ENCODE data around the gene ASCL5.

ASCL5 gene

GRCh38 chr1:201153474-201154388 is 26.7 kb upstream of the ASCL5 start:
- peak; percentile 81 for DNase-seq

DNA sequence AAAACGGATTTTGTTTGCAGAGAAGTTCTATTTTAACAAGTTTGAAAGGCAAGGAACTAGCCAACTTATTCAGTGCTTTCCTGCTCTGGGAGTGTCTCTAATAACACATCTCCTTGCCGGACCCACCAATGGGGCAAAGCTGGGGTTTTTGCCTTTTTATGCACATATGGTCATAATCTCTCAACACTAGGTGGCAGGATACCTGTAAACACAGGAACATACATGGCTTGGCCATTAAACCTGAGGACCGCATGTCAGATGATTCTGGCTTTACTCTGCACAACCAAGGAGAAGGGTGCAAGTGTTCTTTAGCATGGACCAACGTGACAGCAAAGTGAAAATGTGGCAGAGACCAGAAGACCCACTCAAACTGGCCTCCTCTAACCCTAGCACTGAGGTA is 22.4 kb upstream of the ASCL5 start:
- peak; percentile 57 for DNase-seq

- DNase-seq: no peak
Observed at GRCh38 chr1:201147396-201148015, 20.5 kb upstream of the ASCL5 start.

DNA sequence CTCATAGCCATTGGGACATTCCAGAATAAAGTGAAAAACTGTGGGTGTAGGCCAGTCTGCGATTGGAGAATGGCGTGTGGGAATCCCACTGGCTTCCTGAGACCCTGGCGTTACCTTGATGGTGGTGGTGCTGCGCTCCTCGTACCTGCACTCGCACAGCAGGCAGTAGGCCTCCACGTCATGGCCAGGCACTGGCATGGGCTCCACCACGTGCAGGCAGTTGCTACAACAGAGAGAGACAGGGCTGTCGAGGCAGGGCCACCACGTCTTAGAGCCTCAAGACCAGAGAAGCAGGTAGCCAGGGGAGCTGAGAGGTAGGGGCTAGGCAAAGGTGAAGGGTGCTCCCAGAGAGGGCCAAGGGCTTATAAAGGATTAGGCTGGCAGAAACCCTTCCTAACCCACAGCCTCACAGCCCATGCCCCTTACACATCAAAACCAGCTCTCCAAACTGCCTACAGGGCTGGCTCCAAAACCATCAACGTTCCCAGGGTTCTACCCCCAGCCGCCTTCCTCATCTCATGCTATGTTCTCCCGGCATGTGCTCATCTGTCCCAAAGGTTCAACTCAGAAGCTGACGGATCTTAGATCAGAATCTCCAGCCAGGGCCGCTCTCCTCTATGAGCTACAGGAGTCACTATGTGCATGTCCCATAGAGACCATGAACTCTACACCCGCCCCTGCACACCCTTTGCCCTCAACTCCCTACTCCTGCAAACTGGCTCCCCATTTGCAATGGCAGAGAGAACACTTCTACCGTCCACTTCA is 19.8 kb upstream of the ASCL5 start:
- DNase-seq: no peak

- no peak for DNase-seq
Observed at GRCh38 chr1:201145816-201146215, 18.8 kb upstream of the ASCL5 start.

DNA sequence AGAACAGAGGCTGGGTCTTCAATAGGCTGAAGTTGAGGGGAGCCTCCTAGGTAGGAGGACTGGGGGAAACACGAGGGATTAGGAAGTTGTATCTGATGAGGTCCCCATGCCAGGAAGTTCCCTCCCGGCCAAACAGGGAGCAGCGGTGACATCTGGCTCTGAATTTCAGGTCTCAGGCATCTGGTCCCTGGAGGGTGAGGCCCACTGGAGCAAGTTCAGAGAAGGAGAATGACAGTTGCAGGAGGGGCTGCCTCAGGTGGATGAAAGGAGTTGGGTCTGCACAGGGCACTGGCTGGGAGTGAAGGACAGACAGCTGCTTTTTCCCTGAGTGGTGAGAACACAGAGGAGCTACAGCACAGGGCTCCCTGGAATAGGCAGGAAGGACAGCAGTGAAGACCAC is 18.1 kb upstream of the ASCL5 start:
- DNase-seq: no peak

DNA sequence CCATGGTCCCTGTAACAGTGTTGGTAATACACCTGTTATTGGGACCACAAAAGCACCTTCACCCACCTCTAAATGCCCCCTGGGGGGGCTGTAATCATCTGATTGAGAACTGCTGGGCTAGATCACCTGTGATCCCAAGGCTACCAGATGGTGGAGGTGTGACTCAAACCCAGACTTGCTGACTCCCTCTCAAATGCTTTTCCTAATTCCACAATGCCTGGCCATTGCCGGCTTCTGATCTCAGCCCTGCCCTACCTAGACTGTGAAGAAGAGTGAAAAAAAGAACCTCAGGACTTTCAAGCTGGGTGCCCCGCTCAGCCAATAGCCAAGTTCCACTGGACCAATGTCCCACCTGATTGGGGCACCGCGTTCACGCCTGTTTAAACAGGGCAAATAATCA is 17.7 kb upstream of the ASCL5 start:
- no peak for DNase-seq

GRCh38 chr1:201143726-201144635 is 17.0 kb upstream of the ASCL5 start:
- no peak for DNase-seq

- DNase-seq: no peak
Observed at GRCh38 chr1:201142849-201143725, 16.1 kb upstream of the ASCL5 start.

- DNase-seq: no peak
Observed at GRCh38 chr1:201142011-201142848, 15.2 kb upstream of the ASCL5 start.

GRCh38 chr1:201141418-201141817 is 14.4 kb upstream of the ASCL5 start:
- DNase-seq: no peak

DNA sequence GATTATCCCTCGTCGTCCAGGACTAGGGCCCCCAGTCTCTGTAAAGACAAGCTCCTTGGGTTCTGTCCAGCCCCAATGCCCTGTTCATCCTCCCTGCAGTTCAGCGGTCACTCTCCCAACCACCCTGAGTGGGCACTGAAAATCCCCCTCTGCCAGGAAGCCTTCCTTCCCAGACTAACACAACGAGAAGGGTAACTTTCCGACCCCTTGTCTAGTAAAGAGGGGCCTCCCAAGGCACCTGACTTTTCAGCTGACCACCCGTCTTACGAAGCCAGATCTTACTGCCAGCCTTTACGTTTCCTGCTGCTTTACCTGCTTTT is 13.9 kb upstream of the ASCL5 start:
- no peak for DNase-seq

- DNase-seq: peak; percentile 9
Observed at GRCh38 chr1:201140235-201140940, 13.4 kb upstream of the ASCL5 start.

DNA sequence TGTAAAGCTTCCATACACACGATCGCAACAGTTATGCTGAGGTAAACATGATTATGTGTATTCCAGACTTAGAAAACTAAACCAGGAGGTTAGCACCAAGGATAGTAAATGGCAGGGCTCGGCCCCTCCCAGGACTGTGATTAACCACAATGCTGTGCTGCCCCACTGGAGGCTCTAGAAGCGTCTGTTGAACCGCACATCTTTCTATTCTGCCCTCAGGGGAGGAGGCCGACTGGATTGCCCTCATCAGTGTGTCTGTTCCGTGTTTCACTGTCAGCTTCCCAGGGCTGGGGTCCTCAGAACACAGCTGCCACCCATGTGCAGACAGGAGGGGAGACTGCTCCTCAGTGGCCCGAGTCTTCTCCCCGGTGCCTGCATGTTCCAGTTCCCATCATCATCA is 12.8 kb upstream of the ASCL5 start:
- DNase-seq: no peak

DNA sequence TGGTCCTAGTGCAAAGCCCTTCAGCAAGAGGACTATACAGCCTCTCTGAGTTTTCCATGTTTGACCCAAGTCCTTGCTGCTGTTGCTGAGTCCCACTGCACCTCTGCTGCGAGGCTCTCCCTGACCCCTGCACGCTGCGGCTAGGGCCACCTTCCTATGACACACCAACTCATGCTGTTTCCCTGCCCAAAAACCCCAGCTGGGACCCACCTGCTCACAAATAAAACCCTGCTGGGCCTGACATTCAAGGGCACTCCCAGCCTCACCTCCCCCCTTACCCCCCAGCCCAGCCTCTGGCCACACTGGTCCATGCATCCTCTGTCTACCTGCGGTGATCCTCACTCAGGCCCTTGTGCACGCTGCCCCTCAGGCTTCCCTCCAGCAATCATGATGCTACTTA is 12.3 kb upstream of the ASCL5 start:
- no peak for DNase-seq

- no peak for DNase-seq
Observed at GRCh38 chr1:201138311-201138840, 11.4 kb upstream of the ASCL5 start.

GRCh38 chr1:201137579-201138310 is 10.8 kb upstream of the ASCL5 start:
- DNase-seq: no peak

GRCh38 chr1:201137024-201137392 is 10.0 kb upstream of the ASCL5 start:
- DNase-seq: no peak

DNA sequence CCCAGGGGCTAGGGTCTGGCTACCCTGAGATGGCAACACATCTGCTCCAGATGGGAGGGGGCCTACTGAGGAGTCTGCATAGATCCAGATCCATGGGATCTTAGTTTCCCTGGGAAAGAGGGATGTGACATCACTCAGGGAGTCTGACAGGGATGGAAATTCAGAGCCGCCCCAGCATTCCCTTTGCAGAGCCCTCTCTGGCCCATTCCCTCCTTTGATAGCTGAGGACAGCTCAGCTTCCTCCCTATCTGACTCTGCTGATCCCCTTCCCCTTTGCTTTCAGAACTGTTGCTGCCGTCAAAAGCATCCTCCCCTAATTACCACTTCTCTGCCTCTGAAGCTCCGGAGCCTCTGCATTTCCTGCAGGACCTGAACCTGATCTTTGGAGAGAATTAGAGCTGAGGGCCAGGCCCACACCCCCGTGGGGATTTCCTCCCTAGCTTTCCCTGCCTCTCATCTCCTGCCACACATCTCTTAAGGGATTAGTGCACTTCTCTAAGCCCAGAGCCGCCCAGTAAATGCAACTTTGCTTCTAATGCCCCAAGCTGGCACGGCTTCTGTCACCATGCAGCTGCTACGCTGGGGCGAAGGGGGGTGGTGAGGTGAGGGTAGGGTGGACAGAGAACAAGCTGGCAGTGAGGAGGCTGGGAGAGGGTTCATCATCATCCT is 9.5 kb upstream of the ASCL5 start:
- DNase-seq: no peak

All from NCI-H1092 treated with DMSO at 0.1 percent for 48 hours (cell line).